Parathyroid adenoma (tissue), 2 donors: ENCODE data around the gene KLF3.

Source experiments
- H2AFZ ChIP-seq: fragments of 300-600 bp; sonication (generic); one replicate; pipeline ENCODE4 v1.7.0; 2017; ENCODE audit warnings: antibody characterized with exemption, mild to moderate bottlenecking
- H3K27ac ChIP-seq: fragments of 300-600 bp; sonication (generic); one replicate; pipeline ENCODE4 v1.7.0; 2017
- H3K27me3 ChIP-seq: fragments of 300-600 bp; sonication (generic); one replicate; pipeline ENCODE4 v1.7.0; 2017; ENCODE audit warnings: low read length; ENCODE audit not compliant: control insufficient read depth, insufficient read depth
- H3K36me3 ChIP-seq: fragments of 300-600 bp; sonication (generic); one replicate; pipeline ENCODE4 v1.7.0; 2017; ENCODE audit warnings: low read length; ENCODE audit not compliant: control insufficient read depth, insufficient read depth
- H3K4me1 ChIP-seq: fragments of 300-600 bp; sonication (generic); one replicate; pipeline ENCODE4 v1.7.0; 2017; ENCODE audit warnings: control low read depth
- H3K4me2 ChIP-seq: fragments of 300-600 bp; sonication (generic); one replicate; pipeline ENCODE4 v1.7.0; 2017; ENCODE audit warnings: low read length
- H3K4me3 ChIP-seq: fragments of 300-600 bp; sonication (generic); one replicate; pipeline ENCODE4 v1.7.0; 2017; ENCODE audit warnings: low read depth, low read length
- H3K79me2 ChIP-seq: fragments of 300-600 bp; sonication (generic); one replicate; pipeline ENCODE4 v1.7.0; 2017; ENCODE audit warnings: control low read depth
- H3K9ac ChIP-seq: fragments of 300-600 bp; sonication (generic); one replicate; pipeline ENCODE4 v1.7.0; 2017; ENCODE audit warnings: mild to moderate bottlenecking
- H3K9me3 ChIP-seq: fragments of 300-600 bp; sonication (generic); one replicate; pipeline ENCODE4 v1.7.0; 2017; ENCODE audit warnings: low read length; ENCODE audit not compliant: control insufficient read depth
- CTCF ChIP-seq: fragments of 300-600 bp; sonication (generic); IDR thresholded peaks from one replicate; pipeline ENCODE4 v1.7.0; 2017; ENCODE audit warnings: antibody characterized with exemption, mild to moderate bottlenecking
- donor health status: primary hyperparathyroidism.

Gene KLF3

GRCh38 chr4:38664706-38665401 is 855 bp downstream of the KLF3 start:
- H2AFZ ChIP-seq, result no peak overlapping the region
- H3K9ac ChIP-seq, result peak overlapping the region; percentile 61
- peak overlapping the region; percentile 97 for H3K27ac ChIP-seq
- no peaks in the 10 kb centered on the region for H3K36me3 ChIP-seq
- H3K9me3 ChIP-seq, result no peaks in the 10 kb centered on the region
- H3K27me3 ChIP-seq, result no peaks in the 10 kb centered on the region
- H3K4me2 ChIP-seq, result peak overlapping the region; percentile 81
- peak overlapping the region; percentile 94 for H3K4me3 ChIP-seq
- H3K4me1 ChIP-seq, result peaks cover 7% of the 10 kb centered on the region
- TF ChIP-seq CTCF, result no peak
- peaks cover 26% of the 10 kb centered on the region for H3K79me2 ChIP-seq

DNA sequence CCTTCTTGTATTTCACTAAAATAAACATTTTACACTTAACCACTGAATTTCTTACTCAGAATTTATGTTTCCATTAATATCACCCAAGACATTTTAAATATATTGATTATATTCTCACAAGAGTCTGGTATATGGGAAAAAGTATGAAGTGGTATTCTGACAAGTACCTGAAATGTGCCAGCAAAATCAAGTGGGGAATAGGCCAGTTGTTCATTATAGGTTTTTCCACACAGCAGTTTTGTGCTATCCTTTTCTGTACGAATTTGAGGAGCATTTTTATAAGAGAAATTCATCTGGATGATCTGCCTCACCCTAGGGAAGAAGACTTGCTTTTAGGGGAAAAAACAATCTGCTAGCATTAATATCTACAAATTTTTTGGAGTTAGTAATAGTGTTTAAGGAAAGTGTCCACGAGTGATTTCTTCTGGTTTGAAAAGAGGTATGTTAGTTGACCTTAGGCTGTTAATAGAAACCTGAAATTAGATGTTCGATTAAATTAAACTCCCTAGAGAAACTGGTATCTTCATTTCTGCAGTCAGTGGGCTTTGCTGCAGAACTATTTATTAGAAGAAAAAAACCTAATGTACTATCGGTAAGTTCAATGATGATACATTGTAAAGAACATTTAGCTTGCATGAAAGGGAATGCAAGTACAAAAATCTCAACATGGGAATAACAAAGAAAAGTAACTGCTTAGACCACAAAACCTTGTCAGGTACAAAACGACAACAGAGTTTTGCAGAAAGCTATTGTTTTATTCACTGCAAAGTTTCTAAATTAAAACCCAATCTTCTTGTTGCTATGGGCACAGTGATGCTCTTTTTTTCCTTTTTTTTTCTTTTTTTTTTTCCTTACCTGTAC is 1.8 kb downstream of the KLF3 start:
- Histone ChIP-seq H3K9ac (no peak overlapping the region), H3K9me3 (no peaks in the 10 kb centered on the region), H3K4me2 (peak overlapping the region; percentile 81), H3K27me3 (no peaks in the 10 kb centered on the region), H3K4me1 (peaks cover 10% of the 10 kb centered on the region), H3K4me3 (peak overlapping the region; percentile 94), H2AFZ (no peak overlapping the region), H3K27ac (peak overlapping the region; percentile 97), H3K79me2 (peaks cover 30% of the 10 kb centered on the region), H3K36me3 (no peaks in the 10 kb centered on the region)
- no peak for TF ChIP-seq CTCF

DNA sequence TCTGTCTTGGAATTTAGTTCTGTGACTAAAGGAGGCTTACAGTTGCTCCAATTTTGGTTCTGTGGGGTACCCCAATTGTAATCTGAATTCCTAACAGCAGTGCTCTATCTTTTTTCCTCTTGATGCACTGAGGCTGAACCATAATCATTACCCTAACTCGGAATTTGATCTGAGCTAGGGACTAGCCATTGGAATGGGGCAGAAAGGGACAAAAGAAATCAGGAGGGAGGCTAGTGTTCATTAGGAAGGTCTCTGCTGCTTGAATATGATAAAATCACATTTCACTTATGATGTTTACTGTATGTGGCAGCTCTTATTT is 2.7 kb downstream of the KLF3 start:
- TF ChIP-seq CTCF, result no peak
- H3K4me3 ChIP-seq, result peak overlapping the region; percentile 94
- no peaks in the 10 kb centered on the region for H3K27me3 ChIP-seq
- H2AFZ ChIP-seq, result no peak overlapping the region
- H3K4me1 ChIP-seq, result peaks cover 17% of the 10 kb centered on the region
- peak overlapping the region; percentile 81 for H3K4me2 ChIP-seq
- H3K9ac ChIP-seq, result no peak overlapping the region
- H3K79me2 ChIP-seq, result peaks cover 39% of the 10 kb centered on the region
- H3K27ac ChIP-seq, result peak overlapping the region; percentile 97
- no peaks in the 10 kb centered on the region for H3K9me3 ChIP-seq
- no peaks in the 10 kb centered on the region for H3K36me3 ChIP-seq

- peak overlapping the region; percentile 97 for H3K27ac ChIP-seq
- H3K27me3 ChIP-seq, result no peaks in the 10 kb centered on the region
- no peak for TF ChIP-seq CTCF
- peak overlapping the region; percentile 94 for H3K4me3 ChIP-seq
- peaks cover 22% of the 10 kb centered on the region for H3K4me1 ChIP-seq
- peak overlapping the region; percentile 81 for H3K4me2 ChIP-seq
- no peak overlapping the region for H3K9ac ChIP-seq
- no peaks in the 10 kb centered on the region for H3K36me3 ChIP-seq
- no peaks in the 10 kb centered on the region for H3K9me3 ChIP-seq
- peaks cover 44% of the 10 kb centered on the region for H3K79me2 ChIP-seq
- H2AFZ ChIP-seq, result no peak overlapping the region
Measured at GRCh38 chr4:38667085-38667893, 3.3 kb downstream of the KLF3 start.
